Activated CD8-positive, alpha-beta memory T cell treated with anti-CD3 and anti-CD28 coated beads for 1 hour (primary cell): ENCODE measurements around the gene CIZ1.

Experiments
- DNase-seq, 2 donors: peaks; one replicate each; pipeline ENCODE4 v3.0.0-alpha.2; 2020; ENCODE audit warnings: low read depth in 1 of 2; ENCODE audit errors: extremely low read depth in 1 of 2

Gene CIZ1

DNA sequence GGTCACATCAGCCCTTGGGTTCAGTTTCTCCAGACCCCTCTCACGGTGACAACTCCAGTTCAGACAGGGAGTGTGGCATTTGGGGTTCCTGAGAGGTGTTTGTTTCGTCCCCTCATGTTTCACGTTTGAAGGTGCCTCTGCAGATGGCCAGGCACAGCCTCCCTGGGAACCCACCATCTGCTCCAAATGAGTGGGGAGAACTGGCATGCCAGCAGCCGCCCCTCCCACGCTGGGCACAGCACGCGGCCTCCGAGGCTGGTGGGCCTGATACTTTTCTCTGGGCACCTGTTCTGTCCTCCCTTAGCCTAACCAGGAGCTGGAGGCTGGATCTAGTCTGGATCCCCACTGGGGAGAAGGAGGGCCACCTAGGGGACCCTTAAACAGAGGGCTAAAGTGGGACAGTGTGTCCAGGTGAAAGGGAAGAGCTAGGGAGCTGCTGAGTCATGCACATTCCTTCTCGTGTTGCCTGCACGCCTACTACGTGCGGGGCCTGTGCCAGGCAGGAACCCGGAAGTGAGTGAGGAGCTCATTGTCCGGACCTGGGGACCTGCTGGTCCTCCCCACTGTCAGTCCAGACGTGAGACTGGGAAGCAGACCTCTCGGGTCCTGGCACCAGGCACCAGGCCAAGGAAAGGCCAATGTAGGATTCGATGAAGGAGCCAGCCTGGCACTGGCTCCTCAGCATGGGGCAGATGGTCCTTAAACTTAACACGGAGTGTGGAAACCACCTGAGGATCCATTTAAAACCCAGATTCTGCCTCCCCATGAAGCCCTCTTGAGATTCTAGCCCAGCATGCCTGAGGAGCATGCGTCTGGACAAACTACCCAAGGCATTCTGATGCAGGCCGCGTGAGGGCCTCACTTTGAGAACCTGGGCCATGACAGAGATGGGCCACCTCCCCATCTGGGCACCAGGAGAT is 23.5 kb upstream of the CIZ1 start:
- DNase-seq = no peak

DNA sequence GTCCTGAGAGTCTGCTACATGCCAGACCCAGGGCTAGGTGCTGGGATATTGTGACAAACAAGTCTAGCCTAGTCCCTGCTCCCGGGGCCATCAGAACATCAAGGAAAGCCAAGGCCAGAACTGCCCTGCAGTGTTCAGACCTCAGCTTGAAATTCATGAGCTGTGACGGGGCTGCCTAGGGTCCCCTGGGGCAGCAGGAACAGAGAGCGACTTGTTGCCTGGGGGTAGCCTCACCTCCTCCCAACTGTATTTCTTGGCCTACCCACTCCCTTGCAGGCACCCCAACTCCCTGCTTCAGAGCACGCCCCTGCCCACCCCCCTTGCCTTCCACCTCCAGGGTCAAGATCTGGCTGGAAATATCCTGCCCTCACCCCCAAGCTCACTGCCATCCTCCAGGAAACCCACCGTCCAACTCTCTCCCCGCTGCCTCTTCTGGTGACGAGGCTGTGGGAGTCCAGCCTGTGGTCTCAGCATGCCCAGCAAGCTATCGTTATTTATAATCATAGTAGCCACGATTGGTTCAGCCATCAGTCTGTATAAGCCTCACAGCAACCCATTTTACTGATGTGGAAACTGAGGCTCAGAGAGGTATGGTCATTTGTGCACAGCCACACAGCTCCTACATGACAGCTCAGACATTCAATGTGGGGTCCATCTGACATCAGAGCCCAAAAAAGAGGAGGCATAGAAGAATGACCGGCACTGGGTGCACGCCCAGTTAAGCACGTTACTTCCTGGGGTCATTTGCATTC is 22.6 kb upstream of the CIZ1 start:
- DNase-seq = no peak

DNA sequence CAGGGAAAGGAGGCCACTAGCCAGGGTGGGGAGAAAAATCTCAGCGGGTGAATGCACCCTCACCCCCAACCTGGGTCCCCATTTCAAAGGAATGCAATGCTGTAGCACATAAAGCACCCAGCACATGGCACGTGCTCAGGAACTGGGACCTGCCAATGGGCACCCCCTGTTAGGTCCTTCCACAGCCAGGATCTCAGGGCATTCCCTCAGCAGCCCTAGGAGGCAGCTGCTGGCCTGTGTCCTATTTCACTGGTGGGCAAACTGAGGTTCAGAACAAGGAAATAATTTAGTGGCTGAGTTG is 20.6 kb upstream of the CIZ1 start:
- DNase-seq = no peak

DNA sequence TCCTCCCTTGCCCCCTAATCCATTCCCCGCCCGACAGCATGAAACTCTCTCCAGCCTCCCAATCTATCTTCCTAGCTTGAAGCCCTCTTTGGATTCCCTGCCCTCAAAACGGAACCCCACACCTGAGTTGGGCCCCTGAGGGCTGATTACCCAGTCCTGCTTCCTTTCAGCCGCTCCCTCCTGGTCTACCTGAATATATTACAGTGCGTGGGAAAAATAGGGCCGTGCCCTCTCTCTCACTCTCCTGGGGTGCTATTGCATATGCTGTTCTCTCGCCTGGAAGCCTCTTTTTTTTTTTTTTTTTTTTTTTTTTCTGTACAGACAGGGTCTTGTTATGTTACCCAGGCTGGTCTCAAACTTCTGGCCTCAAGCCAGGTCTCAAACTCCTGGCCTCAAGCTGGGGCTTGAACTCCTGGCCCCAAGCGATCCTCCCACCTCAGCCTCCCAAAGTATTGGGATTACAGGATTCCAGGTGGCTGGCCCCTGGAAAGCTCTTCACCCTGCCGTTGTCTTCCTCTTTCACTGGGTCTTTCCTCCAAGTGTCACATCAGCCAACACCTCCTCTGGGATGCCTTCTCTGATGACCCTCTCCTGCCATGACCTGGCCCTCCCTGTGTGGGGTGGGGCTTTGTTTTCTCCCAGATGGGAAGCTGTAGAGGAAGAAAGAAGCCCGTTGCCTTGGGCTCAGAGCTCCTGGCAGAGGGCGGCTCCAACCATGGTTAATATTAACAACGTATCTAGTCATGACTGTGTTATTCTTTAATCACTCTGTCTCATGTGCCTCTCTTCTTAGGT is 20.0 kb upstream of the CIZ1 start:
- no peak for DNase-seq

DNA sequence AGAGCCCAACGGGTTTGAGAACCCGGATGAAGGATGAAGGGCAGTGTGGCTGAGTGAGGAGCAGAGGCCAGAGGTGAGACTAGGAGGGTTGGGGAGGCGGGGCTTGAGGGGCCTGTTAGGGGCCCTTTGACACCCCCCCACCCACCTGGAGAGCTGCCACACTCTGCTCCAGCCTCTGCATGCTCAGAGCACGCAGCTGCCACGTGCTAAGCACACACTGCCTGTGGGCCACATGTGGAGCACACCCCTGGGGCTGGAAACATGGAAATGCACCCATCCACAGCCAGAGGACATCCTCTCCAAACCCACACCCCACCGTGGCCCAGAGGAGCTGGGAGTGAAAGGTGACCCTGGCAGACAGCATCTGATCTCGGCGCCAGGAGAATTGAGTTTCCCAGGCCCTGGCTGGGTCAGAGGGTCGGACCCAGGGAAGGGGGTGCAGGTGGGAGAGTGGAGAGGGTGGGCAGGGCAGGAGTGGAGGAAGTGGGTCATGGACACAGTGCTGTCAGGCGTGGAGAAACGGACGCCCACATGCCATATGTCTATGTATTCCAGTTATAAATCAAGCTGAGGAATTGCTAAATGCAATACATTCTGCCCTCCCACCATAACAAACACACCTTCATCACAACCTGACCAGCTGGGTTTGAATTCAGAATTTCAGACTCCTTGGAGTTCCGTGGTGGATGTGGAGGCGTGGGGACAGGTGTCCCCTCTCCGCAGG is 17.7 kb upstream of the CIZ1 start:
- no peak for DNase-seq

DNA sequence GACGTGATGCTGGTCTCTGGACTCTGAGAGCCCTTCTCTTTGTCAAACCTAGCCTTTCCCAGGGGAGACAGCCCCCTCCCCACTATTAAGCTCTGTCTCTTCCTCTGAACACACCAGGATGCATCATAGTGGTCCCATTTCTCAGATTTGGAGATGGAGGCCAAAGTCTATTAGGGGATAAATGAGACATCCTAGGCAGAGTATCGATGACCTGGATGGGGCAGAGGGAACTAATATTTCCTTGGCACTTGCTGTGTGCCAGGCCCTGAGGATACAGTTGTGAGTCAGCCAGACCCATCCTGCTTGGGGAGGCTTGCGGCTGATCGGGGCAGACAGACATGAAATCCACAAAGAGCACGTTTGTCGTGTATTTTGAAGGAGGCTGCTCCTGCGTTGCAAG is 17.0 kb upstream of the CIZ1 start:
- DNase-seq = no peak

DNA sequence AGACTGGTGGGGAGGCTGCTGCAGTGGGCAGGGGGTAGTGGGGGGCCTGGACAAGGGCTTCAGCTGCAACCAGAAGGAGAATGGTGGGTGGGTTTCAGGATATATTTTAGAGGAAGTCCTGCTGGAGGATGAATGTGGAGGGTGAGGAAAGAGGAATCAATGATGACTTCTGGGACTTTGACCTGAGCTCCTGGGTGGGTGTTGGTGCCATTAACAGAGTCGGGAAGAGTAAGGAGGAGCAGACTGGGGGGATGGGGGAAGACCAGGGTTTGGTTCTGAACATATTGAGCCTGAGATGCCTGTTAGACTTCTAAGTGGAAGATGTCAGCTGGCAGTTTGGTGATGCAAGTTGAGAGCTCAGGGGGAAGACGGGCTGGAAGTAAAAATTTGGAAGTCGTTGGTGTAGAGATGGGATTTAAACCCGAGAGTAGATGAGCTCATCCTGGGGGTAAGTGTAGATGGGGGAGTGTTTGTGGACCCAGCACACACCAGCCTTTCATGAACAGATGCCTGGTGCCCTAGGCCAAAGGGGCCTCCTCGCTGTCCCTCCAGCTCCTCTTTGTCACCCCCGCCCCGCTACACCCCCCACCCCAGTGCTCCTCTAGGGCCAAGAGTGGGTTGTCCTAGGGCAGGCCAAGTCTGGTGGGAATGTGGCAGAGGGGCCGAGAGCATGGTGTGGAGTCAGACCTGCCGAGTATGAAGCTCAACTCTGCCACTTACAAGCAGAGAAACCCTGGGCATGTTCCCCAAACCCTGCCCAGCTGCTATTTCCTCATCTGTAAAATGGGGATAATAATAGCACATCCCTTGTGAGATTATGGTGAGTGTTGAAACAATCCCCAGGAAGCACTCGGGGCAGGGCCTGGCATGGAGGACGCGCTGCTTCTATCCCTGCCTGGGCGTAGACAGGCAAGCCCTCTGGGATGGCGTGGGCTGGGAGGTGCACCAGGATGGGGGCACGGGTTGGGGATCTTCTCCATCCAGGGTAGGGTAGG is 15.8 kb upstream of the CIZ1 start:
- DNase-seq = no peak

DNA sequence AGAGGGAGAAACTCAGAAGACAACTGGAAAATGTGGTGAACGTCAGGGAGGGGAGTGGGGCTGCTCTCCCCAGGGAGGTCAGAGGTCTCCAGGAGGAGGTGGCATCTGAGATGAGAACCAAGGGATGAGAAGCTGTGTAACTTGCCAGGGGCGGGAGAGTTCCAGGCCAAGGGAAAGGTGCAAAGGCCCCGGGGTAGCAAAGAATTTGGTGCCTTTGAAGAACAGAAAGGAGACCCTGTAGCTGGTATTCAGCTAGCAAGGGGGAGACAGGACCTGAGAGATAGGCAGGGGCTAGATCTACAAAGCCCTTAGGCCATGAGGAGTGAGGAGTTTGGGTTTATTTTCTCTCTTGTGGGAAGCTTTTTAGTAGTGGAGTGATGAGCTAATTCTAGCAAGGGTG is 15.1 kb upstream of the CIZ1 start:
- DNase-seq = no peak

DNA sequence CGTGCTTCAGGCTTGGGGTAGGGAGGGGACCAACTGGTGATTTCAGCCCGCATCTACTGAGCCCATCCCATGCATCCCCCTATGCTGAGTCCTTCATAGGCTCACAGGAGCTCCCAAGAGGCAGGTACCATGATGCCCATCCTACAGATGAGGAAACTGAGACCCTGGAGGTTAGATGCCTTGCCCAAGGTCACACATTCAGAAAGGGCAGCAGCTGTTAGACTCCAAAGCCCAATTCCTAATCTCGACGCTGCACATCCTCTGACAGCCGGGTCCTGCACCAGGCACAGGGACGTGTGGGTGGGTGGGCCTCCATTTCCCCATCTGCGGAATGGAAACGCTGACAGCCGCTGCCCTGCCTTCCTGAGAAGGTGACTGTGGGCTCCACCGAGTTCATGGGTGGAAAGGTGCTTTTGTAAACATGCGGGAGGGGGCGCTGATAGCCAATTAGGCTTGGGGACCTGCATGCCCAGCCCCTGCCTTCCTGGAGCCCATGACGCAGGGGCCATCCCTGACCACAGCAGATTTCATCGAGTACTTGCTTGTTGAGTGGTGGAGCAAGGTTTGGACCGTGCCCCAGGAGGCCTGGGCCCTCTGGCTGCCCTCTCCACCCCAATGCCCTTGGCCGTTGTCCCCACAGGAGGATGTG is 14.0 kb upstream of the CIZ1 start:
- no peak for DNase-seq

DNA sequence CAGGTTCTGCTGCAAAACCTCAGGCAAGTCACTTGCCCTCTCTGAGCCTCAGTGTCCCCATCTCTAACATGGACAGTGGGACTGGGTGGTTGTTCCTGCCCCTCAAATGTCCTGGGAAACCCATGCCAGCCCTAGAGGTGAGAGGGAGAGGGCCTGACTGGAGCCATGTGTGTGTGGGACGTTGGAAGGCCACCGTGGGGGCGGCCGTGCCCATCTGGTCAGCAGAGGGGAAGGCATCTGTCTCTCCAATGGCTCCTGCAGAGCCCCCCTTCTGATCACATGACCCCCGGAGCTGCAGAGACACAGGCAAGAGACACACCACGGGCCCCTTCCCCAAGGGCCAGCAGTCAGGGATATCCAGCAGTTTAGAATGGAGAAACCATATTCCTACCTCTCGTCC is 13.5 kb upstream of the CIZ1 start:
- no peak for DNase-seq

DNA sequence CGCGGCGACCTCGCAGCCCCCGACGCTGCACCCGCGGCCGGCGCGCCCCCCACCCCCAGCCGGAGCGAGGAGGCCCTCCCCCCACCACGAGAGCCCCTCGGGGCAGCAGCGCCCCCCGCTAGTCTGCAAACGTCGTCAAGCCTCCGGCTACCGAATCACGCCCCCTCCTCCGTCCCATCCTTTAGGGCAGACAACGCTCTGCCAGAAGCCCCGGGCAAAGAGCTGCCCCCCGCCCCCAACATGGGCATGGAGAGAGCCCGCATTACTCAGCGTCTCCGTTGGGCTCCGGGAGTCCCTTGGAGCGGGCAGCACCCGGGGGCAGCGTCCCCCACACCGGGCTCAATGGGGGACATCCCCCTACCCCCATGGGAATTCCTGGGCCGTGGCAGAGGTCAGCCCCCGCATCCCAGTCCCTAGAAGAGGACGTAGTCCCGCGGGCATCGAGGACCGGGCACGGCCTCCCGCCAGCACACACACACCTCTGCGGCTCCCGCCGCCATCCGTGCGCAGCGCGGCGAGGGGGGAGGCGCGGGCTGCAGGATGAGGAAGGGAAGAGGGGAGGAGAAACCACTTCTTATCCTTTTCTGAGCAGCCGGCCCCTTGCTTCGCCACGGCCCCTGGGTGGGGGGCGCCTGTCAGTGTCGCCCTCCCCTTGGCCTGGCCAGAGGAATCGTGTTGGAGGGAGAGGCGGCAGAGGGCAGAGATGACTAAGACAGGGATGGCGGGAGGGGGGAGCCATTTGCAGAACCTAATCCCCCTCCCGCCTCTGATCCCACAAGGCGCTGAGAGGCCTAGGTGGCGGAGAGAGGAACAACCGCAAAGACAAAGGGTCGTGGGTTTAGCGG is 12.6 kb upstream of the CIZ1 start:
- no peak for DNase-seq

DNA sequence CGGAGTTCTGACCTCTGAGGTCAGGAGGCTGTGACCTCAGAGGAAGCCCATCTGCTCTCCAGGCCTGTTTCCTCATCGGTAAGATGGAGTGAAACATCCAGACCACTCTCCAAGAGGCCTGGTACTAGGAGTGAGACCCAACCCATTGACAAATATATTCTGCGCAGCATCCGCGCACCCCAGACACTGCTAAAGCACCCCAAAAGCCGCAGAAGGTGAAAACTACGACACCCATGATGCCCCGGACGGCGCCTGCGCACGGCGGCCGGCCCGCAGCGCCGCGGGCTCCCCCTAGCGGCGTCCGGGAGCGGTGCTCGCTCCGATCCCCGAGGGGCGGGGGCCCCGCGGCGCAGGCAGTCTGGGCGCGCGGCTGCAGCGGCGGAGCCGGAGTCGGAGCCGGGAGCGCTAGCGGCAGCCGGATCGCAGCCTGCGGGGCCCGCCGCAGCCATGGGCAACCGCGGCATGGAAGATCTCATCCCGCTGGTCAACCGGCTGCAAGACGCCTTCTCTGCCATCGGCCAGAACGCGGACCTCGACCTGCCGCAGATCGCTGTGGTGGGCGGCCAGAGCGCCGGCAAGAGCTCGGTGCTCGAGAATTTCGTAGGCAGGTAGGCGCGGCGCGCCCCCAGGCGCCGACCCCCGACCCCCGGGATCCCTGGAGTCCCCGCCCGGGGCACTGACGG is 11.8 kb upstream of the CIZ1 start, which contains the start of gene DNM1:
Gene DNM1, plus strand, starts transcription at position 356 of the 683 bp plus-strand sequence. Its CDS starts 92 bp downstream, at position 448.
- DNase-seq = peak in 1 of 2 donors; percentile 61

DNA sequence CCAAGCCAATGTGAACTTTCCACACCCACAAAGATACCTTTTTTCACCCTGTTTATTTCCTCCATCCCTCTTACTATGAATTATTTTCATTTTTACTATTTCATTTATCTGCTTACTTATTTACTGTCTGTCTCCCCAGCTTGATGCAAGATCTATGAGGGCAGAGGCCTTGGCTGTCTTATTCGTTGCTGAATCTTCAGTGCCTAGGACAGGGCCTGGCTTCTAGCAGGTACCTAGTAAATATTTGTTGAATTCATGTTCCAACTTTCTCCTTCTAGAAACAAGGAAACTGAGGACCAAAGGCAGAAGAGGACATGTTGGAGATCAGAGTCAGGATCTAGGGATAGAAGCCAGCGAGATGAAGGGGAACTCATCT is 11.3 kb upstream of the CIZ1 start:
- DNase-seq = no peak

DNA sequence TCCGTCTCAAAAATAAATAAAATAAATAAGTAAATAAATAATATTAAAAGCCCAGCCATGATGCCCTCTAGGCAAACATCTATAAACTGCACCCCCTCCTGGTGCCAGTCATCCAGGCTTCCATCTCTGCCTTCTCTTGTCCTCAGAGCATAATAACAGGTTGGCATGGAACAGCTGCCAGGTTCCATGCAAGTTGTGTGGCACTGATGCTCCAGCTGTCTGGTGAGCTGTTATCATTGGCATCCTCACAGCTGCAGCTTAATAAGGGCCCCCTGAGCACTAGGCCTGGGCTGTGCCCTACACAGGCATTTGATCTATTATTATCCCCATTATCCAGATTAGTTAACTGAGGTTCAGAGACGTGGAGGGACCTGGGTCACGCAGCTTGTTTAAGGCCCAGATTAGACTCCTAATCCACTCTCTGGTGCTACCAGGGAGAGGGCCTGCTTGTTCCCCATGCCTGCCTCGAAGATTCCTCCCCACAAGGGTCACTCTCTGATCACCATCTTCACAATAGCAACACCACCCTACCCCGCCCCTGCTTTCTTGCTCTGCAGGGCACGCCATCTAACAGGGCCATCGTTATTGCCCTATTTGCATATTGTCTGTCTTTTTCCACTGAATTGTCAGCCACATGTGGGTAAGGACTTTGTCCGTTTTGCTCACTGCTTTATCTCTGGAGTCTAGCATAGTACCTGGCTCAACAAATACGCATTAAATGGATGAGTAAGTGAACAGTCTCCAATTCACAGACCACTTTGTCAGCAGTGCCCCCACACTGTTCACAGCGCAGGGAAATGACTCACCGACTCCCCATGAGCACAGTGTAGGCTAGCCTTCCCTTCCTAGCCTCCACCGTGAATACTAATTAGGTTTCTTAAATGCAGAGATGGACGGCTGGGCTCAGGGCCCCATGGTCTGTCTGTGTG is 10.3 kb upstream of the CIZ1 start:
- no peak for DNase-seq

DNA sequence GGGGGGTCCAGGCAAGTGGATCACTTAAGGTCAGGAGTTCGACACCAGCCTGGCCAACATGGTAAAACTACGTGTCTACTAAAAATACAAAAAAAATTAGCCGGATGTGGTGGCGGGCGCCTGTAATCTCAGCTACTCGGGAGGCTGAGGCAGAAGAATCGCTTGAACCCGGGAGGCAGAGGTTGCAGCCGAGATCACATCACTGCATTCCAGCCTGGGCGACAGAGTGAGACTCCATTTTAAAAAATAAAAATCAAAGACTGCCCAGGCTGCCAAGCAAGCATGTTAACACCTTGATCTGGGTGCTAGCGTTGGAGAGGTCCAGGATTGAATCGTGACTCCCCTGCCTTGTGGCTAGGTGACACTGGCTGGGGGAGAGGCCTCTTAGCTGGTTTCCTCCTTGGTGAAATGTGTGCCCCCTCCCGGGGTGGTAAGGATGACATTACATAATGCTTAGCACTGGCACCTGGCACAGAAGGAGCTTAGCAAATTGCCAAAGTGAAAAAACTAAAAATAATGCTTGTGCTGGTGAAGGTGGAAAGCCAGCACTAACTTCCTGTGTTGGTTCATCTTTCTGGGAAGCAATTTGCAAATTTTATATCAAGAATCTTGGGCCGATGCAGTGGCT is 2.2 kb upstream of the CIZ1 start:
- DNase-seq = no peak
